ENCODE results near the gene AP2B1.
A peak's percentile ranks its signal among the peaks of the same experiment; 100 is the strongest.

The AP2B1 gene

DNA sequence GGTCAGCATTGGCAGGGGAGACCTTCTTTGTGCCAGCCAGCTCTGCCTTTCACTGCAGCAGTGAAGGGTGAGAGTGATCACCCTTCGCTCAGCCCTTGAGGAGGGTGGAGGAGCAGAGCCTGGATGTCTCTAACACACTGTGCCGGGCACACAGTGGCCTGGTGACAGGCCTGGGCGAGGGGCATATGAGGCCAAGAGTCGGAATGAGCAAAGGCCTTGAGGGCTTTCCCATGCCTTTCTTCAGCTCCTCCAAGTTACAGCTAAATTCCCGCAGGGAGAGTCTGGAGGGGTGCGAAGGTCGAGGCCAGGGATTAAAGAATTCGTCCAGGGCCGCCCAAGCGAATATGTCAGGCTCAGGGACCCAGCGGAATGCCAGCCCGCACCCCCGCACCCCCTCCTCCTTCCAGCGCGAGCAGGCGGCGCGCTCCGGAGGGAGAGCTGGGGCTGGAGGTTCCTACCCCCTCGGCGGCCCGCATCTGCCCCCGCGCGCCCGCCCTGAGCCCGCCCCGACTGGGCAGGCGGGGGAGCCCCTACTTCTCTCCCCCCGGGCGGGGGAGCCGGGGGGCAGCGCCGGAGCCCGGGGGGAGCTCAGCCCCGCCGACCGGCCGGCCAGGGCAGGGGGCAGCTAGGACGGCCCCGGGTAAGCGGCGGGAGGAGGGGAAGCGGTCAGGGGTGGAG, 144.3 kb downstream of the AP2B1 start, which contains the start of gene RASL10B (continued):
- TF ChIP-seq, protein P1, sequence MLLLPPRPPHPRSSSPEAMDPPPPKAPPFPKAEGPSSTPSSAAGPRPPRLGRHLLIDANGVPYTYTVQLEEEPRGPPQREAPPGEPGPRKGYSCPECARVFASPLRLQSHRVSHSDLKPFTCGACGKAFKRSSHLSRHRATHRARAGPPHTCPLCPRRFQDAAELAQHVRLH (tag by site-specific recombination; IDR thresholded peaks at IDR 0.05), result 0 out of 2 replicates have a peak, but pooled peaks have one; percentile 56
- TF ChIP-seq, protein P2, sequence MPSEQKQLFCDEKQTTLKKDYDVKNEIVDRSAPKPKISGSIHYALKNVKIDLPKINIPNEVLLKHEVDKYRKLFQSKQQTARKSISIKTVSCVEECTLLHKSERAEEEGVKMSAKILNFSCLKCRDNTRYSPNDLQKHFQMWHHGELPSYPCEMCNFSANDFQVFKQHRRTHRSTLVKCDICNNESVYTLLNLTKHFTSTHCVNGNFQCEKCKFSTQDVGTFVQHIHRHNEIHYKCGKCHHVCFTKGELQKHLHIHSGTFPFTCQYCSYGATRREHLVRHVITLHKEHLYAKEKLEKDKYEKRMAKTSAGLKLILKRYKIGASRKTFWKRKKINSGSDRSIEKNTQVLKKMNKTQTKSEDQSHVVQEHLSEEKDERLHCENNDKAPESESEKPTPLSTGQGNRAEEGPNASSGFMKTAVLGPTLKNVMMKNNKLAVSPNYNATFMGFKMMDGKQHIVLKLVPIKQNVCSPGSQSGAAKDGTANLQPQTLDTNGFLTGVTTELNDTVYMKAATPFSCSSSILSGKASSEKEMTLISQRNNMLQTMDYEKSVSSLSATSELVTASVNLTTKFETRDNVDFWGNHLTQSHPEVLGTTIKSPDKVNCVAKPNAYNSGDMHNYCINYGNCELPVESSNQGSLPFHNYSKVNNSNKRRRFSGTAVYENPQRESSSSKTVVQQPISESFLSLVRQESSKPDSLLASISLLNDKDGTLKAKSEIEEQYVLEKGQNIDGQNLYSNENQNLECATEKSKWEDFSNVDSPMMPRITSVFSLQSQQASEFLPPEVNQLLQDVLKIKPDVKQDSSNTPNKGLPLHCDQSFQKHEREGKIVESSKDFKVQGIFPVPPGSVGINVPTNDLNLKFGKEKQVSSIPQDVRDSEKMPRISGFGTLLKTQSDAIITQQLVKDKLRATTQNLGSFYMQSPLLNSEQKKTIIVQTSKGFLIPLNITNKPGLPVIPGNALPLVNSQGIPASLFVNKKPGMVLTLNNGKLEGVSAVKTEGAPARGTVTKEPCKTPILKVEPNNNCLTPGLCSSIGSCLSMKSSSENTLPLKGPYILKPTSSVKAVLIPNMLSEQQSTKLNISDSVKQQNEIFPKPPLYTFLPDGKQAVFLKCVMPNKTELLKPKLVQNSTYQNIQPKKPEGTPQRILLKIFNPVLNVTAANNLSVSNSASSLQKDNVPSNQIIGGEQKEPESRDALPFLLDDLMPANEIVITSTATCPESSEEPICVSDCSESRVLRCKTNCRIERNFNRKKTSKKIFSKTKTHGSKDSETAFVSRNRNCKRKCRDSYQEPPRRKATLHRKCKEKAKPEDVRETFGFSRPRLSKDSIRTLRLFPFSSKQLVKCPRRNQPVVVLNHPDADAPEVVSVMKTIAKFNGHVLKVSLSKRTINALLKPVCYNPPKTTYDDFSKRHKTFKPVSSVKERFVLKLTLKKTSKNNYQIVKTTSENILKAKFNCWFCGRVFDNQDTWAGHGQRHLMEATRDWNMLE (tag by site-specific recombination; conservative IDR thresholded peaks at IDR 0.05; ENCODE audit: low read depth), result no peak
- no peak for TF ChIP-seq ZNF544 (tag by site-specific recombination; IDR thresholded peaks at IDR 0.05)
- no peak for TF ChIP-seq TRIM28 (IDR thresholded peaks at IDR 0.05; ENCODE audit: borderline replicate concordance, low read length)
- TF ChIP-seq ZNF560 (tag by site-specific recombination; IDR thresholded peaks at IDR 0.05; ENCODE audit: borderline replicate concordance), result no peak
- TF ChIP-seq GLI4 (tag by site-specific recombination; IDR thresholded peaks at IDR 0.05), result no peak
- no peak for TF ChIP-seq GLI2 (tag by site-specific recombination; IDR thresholded peaks at IDR 0.05; ENCODE audit: borderline replicate concordance, low read depth)
- TF ChIP-seq, protein P3, sequence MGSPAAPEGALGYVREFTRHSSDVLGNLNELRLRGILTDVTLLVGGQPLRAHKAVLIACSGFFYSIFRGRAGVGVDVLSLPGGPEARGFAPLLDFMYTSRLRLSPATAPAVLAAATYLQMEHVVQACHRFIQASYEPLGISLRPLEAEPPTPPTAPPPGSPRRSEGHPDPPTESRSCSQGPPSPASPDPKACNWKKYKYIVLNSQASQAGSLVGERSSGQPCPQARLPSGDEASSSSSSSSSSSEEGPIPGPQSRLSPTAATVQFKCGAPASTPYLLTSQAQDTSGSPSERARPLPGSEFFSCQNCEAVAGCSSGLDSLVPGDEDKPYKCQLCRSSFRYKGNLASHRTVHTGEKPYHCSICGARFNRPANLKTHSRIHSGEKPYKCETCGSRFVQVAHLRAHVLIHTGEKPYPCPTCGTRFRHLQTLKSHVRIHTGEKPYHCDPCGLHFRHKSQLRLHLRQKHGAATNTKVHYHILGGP (tag by site-specific recombination; IDR thresholded peaks at IDR 0.05), result no peak
- TF ChIP-seq, protein P4, sequence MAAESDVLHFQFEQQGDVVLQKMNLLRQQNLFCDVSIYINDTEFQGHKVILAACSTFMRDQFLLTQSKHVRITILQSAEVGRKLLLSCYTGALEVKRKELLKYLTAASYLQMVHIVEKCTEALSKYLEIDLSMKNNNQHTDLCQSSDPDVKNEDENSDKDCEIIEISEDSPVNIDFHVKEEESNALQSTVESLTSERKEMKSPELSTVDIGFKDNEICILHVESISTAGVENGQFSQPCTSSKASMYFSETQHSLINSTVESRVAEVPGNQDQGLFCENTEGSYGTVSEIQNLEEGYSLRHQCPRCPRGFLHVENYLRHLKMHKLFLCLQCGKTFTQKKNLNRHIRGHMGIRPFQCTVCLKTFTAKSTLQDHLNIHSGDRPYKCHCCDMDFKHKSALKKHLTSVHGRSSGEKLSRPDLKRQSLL (tag by site-specific recombination; IDR thresholded peaks at IDR 0.05), result no peak
- TF ChIP-seq GLIS1 (tag by site-specific recombination; IDR thresholded peaks at IDR 0.05), result peak; percentile 70
- no peak for TF ChIP-seq ZNF626 (tag by site-specific recombination; IDR thresholded peaks at IDR 0.05)
- TF ChIP-seq ZNF791 (tag by site-specific recombination; IDR thresholded peaks at IDR 0.05), result no peak
- TF ChIP-seq ZNF157 (tag by site-specific recombination; IDR thresholded peaks at IDR 0.05), result no peak
- TF ChIP-seq, protein P5, sequence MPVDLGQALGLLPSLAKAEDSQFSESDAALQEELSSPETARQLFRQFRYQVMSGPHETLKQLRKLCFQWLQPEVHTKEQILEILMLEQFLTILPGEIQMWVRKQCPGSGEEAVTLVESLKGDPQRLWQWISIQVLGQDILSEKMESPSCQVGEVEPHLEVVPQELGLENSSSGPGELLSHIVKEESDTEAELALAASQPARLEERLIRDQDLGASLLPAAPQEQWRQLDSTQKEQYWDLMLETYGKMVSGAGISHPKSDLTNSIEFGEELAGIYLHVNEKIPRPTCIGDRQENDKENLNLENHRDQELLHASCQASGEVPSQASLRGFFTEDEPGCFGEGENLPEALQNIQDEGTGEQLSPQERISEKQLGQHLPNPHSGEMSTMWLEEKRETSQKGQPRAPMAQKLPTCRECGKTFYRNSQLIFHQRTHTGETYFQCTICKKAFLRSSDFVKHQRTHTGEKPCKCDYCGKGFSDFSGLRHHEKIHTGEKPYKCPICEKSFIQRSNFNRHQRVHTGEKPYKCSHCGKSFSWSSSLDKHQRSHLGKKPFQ (tag by site-specific recombination; IDR thresholded peaks at IDR 0.05), result no peak
- no peak for TF ChIP-seq ZIC2 (tag by site-specific recombination; IDR thresholded peaks at IDR 0.05)
- no peak for TF ChIP-seq MEIS1 (CRISPR knock-in tag; IDR thresholded peaks at IDR 0.05; ENCODE audit: borderline replicate concordance)
- TF ChIP-seq ZNF585B (tag by site-specific recombination; IDR thresholded peaks at IDR 0.05), result no peak
- TF ChIP-seq, protein P6, sequence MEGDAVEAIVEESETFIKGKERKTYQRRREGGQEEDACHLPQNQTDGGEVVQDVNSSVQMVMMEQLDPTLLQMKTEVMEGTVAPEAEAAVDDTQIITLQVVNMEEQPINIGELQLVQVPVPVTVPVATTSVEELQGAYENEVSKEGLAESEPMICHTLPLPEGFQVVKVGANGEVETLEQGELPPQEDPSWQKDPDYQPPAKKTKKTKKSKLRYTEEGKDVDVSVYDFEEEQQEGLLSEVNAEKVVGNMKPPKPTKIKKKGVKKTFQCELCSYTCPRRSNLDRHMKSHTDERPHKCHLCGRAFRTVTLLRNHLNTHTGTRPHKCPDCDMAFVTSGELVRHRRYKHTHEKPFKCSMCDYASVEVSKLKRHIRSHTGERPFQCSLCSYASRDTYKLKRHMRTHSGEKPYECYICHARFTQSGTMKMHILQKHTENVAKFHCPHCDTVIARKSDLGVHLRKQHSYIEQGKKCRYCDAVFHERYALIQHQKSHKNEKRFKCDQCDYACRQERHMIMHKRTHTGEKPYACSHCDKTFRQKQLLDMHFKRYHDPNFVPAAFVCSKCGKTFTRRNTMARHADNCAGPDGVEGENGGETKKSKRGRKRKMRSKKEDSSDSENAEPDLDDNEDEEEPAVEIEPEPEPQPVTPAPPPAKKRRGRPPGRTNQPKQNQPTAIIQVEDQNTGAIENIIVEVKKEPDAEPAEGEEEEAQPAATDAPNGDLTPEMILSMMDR (tag by site-specific recombination; IDR thresholded peaks at IDR 0.05), result no peak
- TF ChIP-seq, protein P7, sequence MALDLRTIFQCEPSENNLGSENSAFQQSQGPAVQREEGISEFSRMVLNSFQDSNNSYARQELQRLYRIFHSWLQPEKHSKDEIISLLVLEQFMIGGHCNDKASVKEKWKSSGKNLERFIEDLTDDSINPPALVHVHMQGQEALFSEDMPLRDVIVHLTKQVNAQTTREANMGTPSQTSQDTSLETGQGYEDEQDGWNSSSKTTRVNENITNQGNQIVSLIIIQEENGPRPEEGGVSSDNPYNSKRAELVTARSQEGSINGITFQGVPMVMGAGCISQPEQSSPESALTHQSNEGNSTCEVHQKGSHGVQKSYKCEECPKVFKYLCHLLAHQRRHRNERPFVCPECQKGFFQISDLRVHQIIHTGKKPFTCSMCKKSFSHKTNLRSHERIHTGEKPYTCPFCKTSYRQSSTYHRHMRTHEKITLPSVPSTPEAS (tag by site-specific recombination; IDR thresholded peaks at IDR 0.05), result no peak
- no peak for TF ChIP-seq MYNN (tag by site-specific recombination; IDR thresholded peaks at IDR 0.05; ENCODE audit: borderline replicate concordance)
- TF ChIP-seq ZNF10 (tag by site-specific recombination; IDR thresholded peaks at IDR 0.05), result no peak
- TF ChIP-seq ZNF354C (tag by site-specific recombination; IDR thresholded peaks at IDR 0.05; ENCODE audit: borderline replicate concordance, low read depth), result no peak
- no peak for TF ChIP-seq ZNF239 (tag by site-specific recombination; IDR thresholded peaks at IDR 0.05)
- TF ChIP-seq ZNF777 (tag by site-specific recombination; IDR thresholded peaks at IDR 0.05; ENCODE audit: borderline replicate concordance), result no peak
- peak; percentile 62; the same call in 1 of the 2 replicates for TF ChIP-seq KLF8 (tag by site-specific recombination; IDR thresholded peaks at IDR 0.05)
- TF ChIP-seq, protein P8, sequence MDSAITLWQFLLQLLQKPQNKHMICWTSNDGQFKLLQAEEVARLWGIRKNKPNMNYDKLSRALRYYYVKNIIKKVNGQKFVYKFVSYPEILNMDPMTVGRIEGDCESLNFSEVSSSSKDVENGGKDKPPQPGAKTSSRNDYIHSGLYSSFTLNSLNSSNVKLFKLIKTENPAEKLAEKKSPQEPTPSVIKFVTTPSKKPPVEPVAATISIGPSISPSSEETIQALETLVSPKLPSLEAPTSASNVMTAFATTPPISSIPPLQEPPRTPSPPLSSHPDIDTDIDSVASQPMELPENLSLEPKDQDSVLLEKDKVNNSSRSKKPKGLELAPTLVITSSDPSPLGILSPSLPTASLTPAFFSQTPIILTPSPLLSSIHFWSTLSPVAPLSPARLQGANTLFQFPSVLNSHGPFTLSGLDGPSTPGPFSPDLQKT (IDR thresholded peaks at IDR 0.05; ENCODE audit: borderline replicate concordance, low read depth, low read length), result no peak
